Mucosa of descending colon (tissue), 3 donors: Measurements from ENCODE around the gene ADAM15. TPM values are rescaled to one million over a fixed set of nuclear protein-coding genes. Genes with fewer than 3 reads are reported as not detected.

Experiments used
- ATAC-seq: fragments of 200-7000 bp; cut with Tn5 transposase; one replicate; pipeline ENCODE4 v1.9.1; 2020; ENCODE audit warnings: mild to moderate bottlenecking, moderate library complexity
- DNase-seq, 3 donors: peaks; one replicate each; pipeline ENCODE4 v3.0.0-alpha.2; 2020
- H3K36me3 ChIP-seq: fragments of 200-600 bp; one replicate; pipeline ENCODE4 v1.8.0; 2021; ENCODE audit warnings: low read depth, mild to moderate bottlenecking
- H3K4me1 ChIP-seq: fragments of 200-600 bp; one replicate; pipeline ENCODE4 v1.8.0; 2021; ENCODE audit warnings: low read depth, mild to moderate bottlenecking
- H3K4me3 ChIP-seq: fragments of 200-600 bp; one replicate; pipeline ENCODE4 v1.8.0; 2021; ENCODE audit warnings: mild to moderate bottlenecking
- H3K9me3 ChIP-seq: fragments of 200-600 bp; one replicate; pipeline ENCODE4 v1.8.0; 2021; ENCODE audit warnings: mild to moderate bottlenecking
- intact Hi-C, 2 donors: fragments of 100-400 bp; cut with DNase I in 1 of 2; cut with micrococcal nuclease in 1 of 2; formaldehyde crosslinking; loops; one replicate each; pipeline versions ENCODE4 v1.11.0 to v1.11.1; 2022; cut with DNase I, micrococcal nuclease
- total RNA-seq, 3 donors: library from RNA; stranded (reverse); fragmentation: NEBNext Ultra II Directional in 2 of 3; extraction: Animal tissue kit (Norgen Biotek cat#: 25700) in 2 of 3; gene quantifications; one replicate each; pipeline versions ENCODE4 v1.2.1 to v1.2.4, GENCODE V29; 2021 to 2023
- TF ChIP-seq, protein P1 (sequence below): fragments of 200-600 bp; IDR thresholded peaks from one replicate; pipeline ENCODE4 v1.8.0; 2022; ENCODE audit warnings: antibody characterized with exemption, mild to moderate bottlenecking
- donor health status: DM: no; HTN: no; CAD: no; lungs with moderate emphysema.
- donor health status: DM: no; HTN: no; CAD: no.
- donor health status: DM: no; HTN: yes; CAD: no.

The ADAM15 gene
- total RNA-seq, 3 donors from 2014 or later = 71.8 to 148 (median 79.7) TPM

DNA sequence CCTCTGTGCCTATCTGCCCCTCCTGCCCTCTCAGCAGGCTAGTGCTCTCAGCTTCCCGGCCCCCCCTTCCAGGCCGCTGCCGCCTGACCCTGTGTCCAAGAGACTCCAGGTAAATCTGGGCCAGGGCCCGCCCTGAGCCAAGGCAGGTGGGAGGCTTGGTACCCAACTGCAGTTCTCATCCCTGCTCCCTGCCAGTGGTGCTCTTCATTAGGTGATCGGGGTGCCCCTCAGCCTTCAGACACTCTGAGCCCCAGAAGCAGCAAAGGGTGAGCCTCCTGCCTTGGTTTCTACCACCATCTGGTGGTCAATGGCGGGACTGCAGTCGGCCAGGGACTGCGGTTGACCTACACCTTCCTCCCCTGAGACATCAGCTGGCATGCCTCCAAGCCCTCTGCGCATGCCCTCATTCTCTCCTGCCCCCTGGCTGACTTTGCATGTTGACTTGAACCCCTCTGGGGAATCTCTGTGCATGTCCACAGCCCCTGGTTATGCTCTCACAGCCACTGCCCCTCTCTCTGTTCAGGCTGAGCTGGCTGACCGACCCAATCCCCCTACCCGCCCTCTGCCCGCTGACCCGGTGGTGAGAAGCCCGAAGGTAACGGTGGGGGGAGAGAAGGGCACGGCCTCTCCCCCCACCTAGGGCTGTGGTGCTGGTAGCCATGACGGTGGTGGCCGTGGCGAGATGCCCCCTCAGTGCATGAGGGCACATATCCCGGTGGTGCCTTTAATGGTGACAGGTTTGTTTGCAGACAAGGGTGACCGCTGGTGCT is 10.4 kb downstream of the ADAM15 start:
- DNase-seq = peak; percentile 92 to 96 (median 96)
- TF ChIP-seq, protein P1, sequence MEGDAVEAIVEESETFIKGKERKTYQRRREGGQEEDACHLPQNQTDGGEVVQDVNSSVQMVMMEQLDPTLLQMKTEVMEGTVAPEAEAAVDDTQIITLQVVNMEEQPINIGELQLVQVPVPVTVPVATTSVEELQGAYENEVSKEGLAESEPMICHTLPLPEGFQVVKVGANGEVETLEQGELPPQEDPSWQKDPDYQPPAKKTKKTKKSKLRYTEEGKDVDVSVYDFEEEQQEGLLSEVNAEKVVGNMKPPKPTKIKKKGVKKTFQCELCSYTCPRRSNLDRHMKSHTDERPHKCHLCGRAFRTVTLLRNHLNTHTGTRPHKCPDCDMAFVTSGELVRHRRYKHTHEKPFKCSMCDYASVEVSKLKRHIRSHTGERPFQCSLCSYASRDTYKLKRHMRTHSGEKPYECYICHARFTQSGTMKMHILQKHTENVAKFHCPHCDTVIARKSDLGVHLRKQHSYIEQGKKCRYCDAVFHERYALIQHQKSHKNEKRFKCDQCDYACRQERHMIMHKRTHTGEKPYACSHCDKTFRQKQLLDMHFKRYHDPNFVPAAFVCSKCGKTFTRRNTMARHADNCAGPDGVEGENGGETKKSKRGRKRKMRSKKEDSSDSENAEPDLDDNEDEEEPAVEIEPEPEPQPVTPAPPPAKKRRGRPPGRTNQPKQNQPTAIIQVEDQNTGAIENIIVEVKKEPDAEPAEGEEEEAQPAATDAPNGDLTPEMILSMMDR = peak; percentile 99
- Histone ChIP-seq H3K36me3 (no peaks in the 10 kb centered on the region), H3K4me3 (no peak overlapping the region), H3K4me1 (peaks cover 28% of the 10 kb centered on the region), H3K9me3 (no peaks in the 10 kb centered on the region)
- intact Hi-C loops = no loop called here
- ATAC-seq = peak; percentile 59

DNA sequence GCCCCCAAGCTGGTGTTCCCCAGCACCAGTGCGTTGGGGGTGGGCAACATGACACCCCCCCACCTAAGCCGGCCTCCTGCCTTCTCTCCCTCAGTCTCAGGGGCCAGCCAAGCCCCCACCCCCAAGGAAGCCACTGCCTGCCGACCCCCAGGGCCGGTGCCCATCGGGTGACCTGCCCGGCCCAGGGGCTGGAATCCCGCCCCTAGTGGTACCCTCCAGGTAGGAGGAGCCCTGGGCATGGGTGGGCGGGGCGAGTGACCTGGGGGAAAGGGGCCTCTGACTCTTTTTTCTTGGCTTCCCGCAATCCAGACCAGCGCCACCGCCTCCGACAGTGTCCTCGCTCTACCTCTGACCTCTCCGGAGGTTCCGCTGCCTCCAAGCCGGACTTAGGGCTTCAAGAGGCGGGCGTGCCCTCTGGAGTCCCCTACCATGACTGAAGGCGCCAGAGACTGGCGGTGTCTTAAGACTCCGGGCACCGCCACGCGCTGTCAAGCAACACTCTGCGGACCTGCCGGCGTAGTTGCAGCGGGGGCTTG is 11.1 kb downstream of the ADAM15 start:
- H3K9me3 ChIP-seq = no peaks in the 10 kb centered on the region
- TF ChIP-seq, protein P1 = no peak
- H3K4me3 ChIP-seq = no peak overlapping the region
- DNase-seq (peak; percentile 37 to 75 (median 64)), ATAC-seq (no peak)
- intact Hi-C loops = no loop called here
- peaks cover 28% of the 10 kb centered on the region for H3K4me1 ChIP-seq
- H3K36me3 ChIP-seq = no peaks in the 10 kb centered on the region

DNA sequence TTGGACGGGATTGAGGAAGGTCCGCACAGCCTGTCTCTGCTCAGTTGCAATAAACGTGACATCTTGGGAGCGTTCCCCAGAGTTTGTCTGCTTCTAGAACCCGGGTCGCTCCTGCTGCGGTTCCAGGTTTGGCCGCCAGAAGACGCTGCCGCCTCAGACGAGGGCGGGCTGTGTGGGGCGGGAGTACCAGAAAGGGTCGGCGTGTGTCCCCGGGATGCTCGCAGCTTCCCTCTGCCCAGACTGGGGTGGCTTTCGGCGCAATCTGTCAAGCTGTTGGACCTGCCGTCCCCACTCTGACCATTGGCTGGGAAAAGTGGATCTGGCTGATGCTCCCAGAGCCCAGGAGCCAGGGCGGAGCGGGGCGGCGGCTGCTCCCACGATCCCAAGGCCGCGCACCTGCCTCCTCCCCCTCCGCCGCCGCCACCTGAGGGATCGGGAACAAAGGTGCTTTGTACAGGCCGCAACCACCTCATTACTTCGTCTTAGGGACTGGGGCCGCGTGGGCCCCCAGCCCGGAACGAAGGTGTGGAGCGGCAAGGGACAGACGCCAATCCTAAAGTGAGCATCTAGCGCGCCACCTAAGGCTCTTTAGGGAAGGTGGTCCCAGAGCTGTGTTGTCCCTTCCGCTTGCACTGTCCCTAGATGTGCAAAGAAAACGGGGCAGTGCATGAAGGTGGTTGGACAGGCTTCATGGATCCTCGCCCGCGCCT is 11.7 kb downstream of the ADAM15 start:
- DNase-seq = peak; percentile 83 to 90 (median 87)
- TF ChIP-seq, protein P1 = peak; percentile 83
- no peaks in the 10 kb centered on the region for H3K36me3 ChIP-seq
- H3K9me3 ChIP-seq = no peaks in the 10 kb centered on the region
- H3K4me1 ChIP-seq = peaks cover 28% of the 10 kb centered on the region
- no peak overlapping the region for H3K4me3 ChIP-seq
- intact Hi-C loops = no loop called here
- ATAC-seq = peak; percentile 61

DNA sequence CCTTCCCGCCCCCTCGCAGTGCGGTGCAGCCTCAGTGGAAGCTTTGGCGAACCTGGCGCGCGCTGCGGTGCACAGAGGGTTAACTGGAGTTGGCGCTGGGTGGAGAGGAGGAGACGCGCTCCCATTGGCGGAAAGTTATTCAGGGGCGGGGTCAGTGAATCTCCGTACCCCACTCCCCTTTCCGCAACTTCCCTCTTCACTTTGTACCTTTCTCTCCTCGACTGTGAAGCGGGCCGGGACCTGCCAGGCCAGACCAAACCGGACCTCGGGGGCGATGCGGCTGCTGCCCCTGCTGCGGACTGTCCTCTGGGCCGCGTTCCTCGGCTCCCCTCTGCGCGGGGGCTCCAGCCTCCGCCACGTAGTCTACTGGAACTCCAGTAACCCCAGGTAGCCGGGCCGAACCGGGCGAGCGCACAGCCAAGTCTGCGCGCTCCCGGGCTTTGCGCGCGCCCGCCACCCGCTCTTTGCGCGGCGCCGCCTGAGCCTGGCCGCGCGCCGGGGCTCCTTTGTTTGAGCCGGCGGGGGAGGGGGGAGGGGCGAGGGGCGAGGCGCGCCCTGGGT is 12.5 kb downstream of the ADAM15 start, which contains the start of gene EFNA4:
TSS of gene EFNA4 (plus strand) at position 191 of the 561 bp plus-strand sequence. CDS start at position 275, 84 bp downstream.
- ATAC-seq (peak; percentile 91), DNase-seq (peak; percentile 91 to 93 (median 93))
- intact Hi-C loops = no loop called here
- H3K4me1 ChIP-seq = peaks cover 28% of the 10 kb centered on the region
- TF ChIP-seq, protein P1 = no peak
- H3K9me3 ChIP-seq = no peaks in the 10 kb centered on the region
- no peaks in the 10 kb centered on the region for H3K36me3 ChIP-seq
- H3K4me3 ChIP-seq = peak within 1 kb of the TSS; percentile 65

DNA sequence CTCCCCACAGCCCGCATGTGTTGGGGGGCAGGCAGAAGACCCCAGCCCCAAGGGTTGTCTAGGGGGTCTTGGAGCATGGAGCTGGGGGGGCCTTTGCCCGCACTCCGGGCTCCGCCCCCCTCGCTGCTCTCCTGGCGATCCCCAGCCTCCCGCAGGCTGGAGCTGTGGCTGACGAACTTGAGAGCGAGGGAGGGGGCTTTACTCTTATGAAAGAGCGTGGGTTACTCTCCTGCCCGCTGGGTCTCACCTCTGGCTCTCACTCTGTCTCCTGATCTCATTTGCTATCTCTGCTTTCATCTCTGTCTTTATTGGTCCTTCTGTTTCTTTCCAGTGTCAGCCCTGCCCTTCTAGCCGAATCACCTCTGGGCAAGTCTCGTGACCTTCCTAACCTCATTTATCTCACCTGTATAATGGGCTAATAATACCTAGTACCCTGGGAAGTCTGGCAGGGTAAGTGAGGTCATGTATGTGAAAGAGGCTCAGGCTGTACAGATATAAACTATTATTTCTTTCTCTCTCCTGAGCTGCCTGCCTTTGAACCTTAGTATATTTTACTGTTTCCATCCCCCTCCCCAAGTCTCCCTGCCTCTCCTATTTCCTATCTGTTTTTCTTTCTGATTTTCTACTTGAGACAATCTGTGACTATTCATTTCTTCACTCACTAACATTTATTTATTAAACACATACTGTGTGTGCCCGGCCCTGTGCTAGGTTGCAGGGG is 13.2 kb downstream of the ADAM15 start:
- peak overlapping the region; percentile 65 for H3K4me3 ChIP-seq
- DNase-seq (peak in 2 of 3 donors; percentile 48 to 65), ATAC-seq (peak; percentile 9)
- H3K4me1 ChIP-seq = peaks cover 28% of the 10 kb centered on the region
- no peaks in the 10 kb centered on the region for H3K36me3 ChIP-seq
- intact Hi-C loops = no loop called here
- no peaks in the 10 kb centered on the region for H3K9me3 ChIP-seq
- TF ChIP-seq, protein P1 = no peak
